Measurements from ENCODE around the gene FAM222B. TPM values are rescaled to one million over a fixed set of nuclear protein-coding genes. Genes with fewer than 3 reads are reported as not detected.

Gene FAM222B
- total RNA-seq, 1 experiment from 2014 or later: 37.7 TPM

DNA sequence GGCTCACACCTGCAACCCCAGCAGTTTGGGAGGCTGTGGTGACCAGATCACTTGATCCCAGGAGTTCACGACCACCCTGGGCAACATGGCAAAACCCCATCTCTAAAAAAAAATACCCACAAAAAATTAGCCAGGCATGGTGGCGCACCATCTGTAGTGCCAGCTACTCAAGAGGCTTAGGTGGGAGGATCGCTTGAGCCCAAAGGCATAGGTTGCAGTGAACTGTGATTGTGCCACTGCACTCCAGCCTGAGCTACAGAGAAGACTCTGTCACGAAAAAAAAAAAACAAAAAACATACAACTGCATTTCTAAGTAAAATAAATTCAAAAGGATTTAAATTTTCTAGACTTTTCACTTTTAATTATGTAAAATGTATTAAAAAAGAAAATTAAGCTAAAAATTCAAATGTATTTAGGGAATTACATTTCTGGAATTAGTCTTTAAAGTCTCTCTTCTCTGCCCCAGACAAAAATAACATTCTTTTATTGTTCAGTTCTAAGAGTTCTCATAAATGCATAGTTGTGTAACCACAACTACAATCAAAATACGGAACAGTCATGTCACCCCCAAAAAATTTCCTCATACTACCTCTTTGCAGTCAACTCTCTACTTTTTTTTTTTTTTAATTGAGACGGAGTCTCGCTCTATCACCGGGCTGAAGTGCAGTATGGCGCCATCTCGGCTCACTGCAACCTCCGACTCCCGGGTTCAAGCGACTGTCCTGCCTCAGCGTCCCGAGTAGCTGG is 14.1 kb downstream of the FAM222B start:
- intact Hi-C loops (cut with micrococcal nuclease; ENCODE audit: unreplicated experiment): no loop called here
- no peak overlapping the region for H3K4me3 Mint-ChIP-seq (ENCODE audit: low read depth, unreplicated experiment)
- no peaks in the 10 kb centered on the region for H3K27me3 Mint-ChIP-seq (ENCODE audit: unreplicated experiment)
- TF ChIP-seq CTCF (IDR thresholded peaks at IDR 0.05; ENCODE audit: unreplicated experiment): no peak
- no peaks in the 10 kb centered on the region for H3K4me1 Mint-ChIP-seq (ENCODE audit: low read depth, unreplicated experiment)
- CTCF ChIA-PET: interaction anchor here (0.7 to 0.9 kb wide), 3 partner anchors 13 to 184 kb away, joined by 3 to 6 read pairs (median 4); no protein-coding TSS in a partner anchor
- no peak overlapping the region for H3K27ac Mint-ChIP-seq (ENCODE audit: unreplicated experiment)
- BruUV-seq (replicated peaks): no TSS peak
- DNase-seq: no peak
- H3K9me3 Mint-ChIP-seq (ENCODE audit: low read depth, unreplicated experiment): no peaks in the 10 kb centered on the region
- H3K36me3 Mint-ChIP-seq (ENCODE audit: insufficient read depth, unreplicated experiment): no peaks in the 10 kb centered on the region

DNA sequence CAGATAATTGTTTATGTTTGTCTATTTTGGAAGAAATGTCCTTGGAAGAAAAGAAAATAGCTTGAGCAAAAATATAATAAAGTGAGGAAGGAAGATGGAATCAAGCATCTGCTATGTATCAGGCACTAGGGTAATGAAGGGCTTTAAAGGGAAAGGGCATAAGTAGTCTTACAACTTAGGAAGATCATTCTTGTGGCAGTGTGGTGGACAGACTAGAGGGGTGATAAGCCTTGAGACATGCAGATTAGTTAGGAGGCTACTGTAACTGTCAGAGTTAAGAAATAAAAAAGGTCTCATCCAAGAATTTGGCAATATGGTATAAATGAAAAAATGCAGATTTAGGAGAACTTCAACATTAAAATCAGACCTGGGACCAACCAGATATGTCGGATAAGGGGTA is 14.9 kb downstream of the FAM222B start:
- Mint-ChIP-seq H3K4me1 (ENCODE audit: low read depth, unreplicated experiment) (no peaks in the 10 kb centered on the region), H3K27ac (ENCODE audit: unreplicated experiment) (no peak overlapping the region), H3K4me3 (ENCODE audit: low read depth, unreplicated experiment) (no peak overlapping the region), H3K9me3 (ENCODE audit: low read depth, unreplicated experiment) (no peaks in the 10 kb centered on the region), H3K27me3 (ENCODE audit: unreplicated experiment) (no peaks in the 10 kb centered on the region), H3K36me3 (ENCODE audit: insufficient read depth, unreplicated experiment) (no peaks in the 10 kb centered on the region)
- no peak for TF ChIP-seq CTCF (IDR thresholded peaks at IDR 0.05; ENCODE audit: unreplicated experiment)
- DNase-seq: no peak
- CTCF ChIA-PET: interaction anchor here (0.7 kb wide), 1 partner anchor 43 kb away, joined by 4 read pairs; no protein-coding TSS in a partner anchor
- intact Hi-C loops (cut with micrococcal nuclease; ENCODE audit: unreplicated experiment): no loop called here
- BruUV-seq (replicated peaks): no TSS peak

DNA sequence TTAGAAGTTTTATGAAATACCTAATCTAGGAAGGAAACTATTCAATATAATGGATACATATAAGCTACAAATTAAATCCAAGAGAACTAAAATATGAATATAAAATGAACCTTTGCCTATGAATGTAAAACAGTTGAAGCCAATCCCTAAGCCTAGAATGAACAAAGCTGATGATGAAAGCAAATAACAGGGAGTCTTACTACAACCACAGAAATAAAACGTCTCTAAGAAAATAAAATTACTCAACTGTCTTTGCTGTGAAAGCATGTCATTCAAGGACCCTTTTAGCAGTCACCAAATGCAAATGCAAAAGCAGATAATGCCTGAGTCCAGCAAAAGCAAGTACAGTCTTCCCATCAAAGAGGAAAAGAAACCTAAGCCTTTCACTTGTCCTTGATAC is 23.0 kb downstream of the FAM222B start:
- no peak for DNase-seq
- no TSS peak for BruUV-seq (replicated peaks)
- no peaks in the 10 kb centered on the region for H3K9me3 Mint-ChIP-seq (ENCODE audit: low read depth, unreplicated experiment)
- H3K36me3 Mint-ChIP-seq (ENCODE audit: insufficient read depth, unreplicated experiment): no peaks in the 10 kb centered on the region
- intact Hi-C loops (cut with micrococcal nuclease; ENCODE audit: unreplicated experiment): no loop called here
- CTCF ChIA-PET: no interaction called here
- no peaks in the 10 kb centered on the region for H3K4me1 Mint-ChIP-seq (ENCODE audit: low read depth, unreplicated experiment)
- H3K27ac Mint-ChIP-seq (ENCODE audit: unreplicated experiment): no peak overlapping the region
- no peak overlapping the region for H3K4me3 Mint-ChIP-seq (ENCODE audit: low read depth, unreplicated experiment)
- H3K27me3 Mint-ChIP-seq (ENCODE audit: unreplicated experiment): no peaks in the 10 kb centered on the region
- no peak for TF ChIP-seq CTCF (IDR thresholded peaks at IDR 0.05; ENCODE audit: unreplicated experiment)

DNA sequence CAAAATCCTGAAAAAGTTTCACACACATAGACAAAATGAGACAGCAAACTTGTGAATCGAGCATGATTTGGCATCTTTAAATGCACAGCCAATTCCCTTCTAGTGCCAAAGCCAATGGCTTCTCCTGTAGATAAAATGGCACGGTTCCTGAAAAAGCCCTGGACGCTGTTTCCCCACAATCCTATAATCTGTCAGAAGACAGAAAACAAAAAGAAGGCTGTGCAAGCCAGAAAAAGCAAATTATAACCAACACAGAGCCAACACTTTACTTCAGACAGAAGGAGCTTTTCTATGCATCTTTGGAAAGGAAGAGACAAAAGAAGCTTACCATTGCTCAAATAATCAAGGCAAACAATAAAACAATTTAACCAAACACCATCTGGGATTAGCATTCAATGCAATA is 23.8 kb downstream of the FAM222B start:
- Mint-ChIP-seq H3K27ac (ENCODE audit: unreplicated experiment) (no peak overlapping the region), H3K4me1 (ENCODE audit: low read depth, unreplicated experiment) (no peaks in the 10 kb centered on the region), H3K4me3 (ENCODE audit: low read depth, unreplicated experiment) (no peak overlapping the region), H3K27me3 (ENCODE audit: unreplicated experiment) (no peaks in the 10 kb centered on the region), H3K9me3 (ENCODE audit: low read depth, unreplicated experiment) (no peaks in the 10 kb centered on the region), H3K36me3 (ENCODE audit: insufficient read depth, unreplicated experiment) (no peaks in the 10 kb centered on the region)
- BruUV-seq (replicated peaks): no TSS peak
- CTCF ChIA-PET: no interaction called here
- no peak for DNase-seq
- intact Hi-C loops (cut with micrococcal nuclease; ENCODE audit: unreplicated experiment): no loop called here
- TF ChIP-seq CTCF (IDR thresholded peaks at IDR 0.05; ENCODE audit: unreplicated experiment): no peak

Data from Calu3 (cell line).